Stomach (tissue), 9 donors: ENCODE measurements around the gene RPS15. TPM values are rescaled to one million over a fixed set of nuclear protein-coding genes. Genes with fewer than 3 reads are reported as not detected.

Source experiments
- DNase-seq, 2 donors: peaks; one replicate each; pipeline versions ENCODE4 v3.0.0 to v3.0.0-alpha.2; 2013 to 2019
- H3K27ac ChIP-seq, 5 donors: fragments of 200-600 bp in 4 of 5; sonication (generic) in 4 of 5; one replicate each; pipeline ENCODE4 v1.5.1; 2013 to 2019; ENCODE audit warnings: mild to moderate bottlenecking in 1 of 5, moderate library complexity in 1 of 5
- H3K27me3 ChIP-seq, 3 donors: fragments of 200-600 bp; sonication (generic); one replicate each; pipeline ENCODE4 v1.5.1; 2017 to 2019; ENCODE audit warnings: mixed run types in 1 of 3
- H3K36me3 ChIP-seq, 4 donors: fragments of 200-600 bp; sonication (generic); 1 replicate in 3 of 4; 2 replicates in 1 of 4; pipeline ENCODE4 v1.5.1; 2016 to 2019
- H3K4me1 ChIP-seq, 4 donors: fragments of 200-600 bp; sonication (generic); one replicate each; pipeline ENCODE4 v1.5.1; 2016 to 2019
- H3K4me3 ChIP-seq, 4 donors: fragments of 200-600 bp; sonication (generic) in 3 of 4; one replicate each; pipeline ENCODE4 v1.5.1; 2016 to 2019; ENCODE audit warnings: mild to moderate bottlenecking in 1 of 4
- H3K9me3 ChIP-seq, 4 donors: fragments of 200-600 bp; sonication (generic); one replicate each; pipeline ENCODE4 v1.5.1; 2016 to 2019
- EP300 ChIP-seq: sonication (generic); formaldehyde crosslinking; IDR thresholded peaks from one replicate; pipeline ENCODE4 v1.6.1; 2017; ENCODE audit warnings: antibody characterized with exemption
- POLR2A ChIP-seq, 4 donors: fragments of 450-650 bp; IDR thresholded peaks; one replicate each; pipeline ENCODE4 v1.6.1; 2016; ENCODE audit warnings: antibody characterized with exemption in 4 of 4, control low read depth in 2 of 4, mild to moderate bottlenecking in 1 of 4, moderate library complexity in 1 of 4
- POLR2AphosphoS5 ChIP-seq, 3 donors: sonication (generic); formaldehyde crosslinking; IDR thresholded peaks; one replicate each; pipeline ENCODE4 v1.6.1; 2016; ENCODE audit warnings: antibody characterized with exemption in 3 of 3
- WGBS, 5 donors: extraction: QIAGEN DNeasy Blood & Tissue Kit in 3 of 5; methylation state at CpG; one replicate each; pipeline versions ENCODE4 v1.1.5 to v1.1.7; 2013 to 2018; 5-methylcytosine and 5-hydroxymethylcytosine counted together
- intact Hi-C: fragments of 100-400 bp; cut with DNase I; formaldehyde crosslinking; loops from one replicate; pipeline ENCODE4 v1.15.1; 2023; ENCODE audit warnings: low total_unique reads
- polyA plus RNA-seq, 3 donors: library from polyadenylated mRNA; stranded (reverse); fragments of 200-250 nt; gene quantifications; one replicate each; pipeline ENCODE4 v1.2.3, GENCODE V29; 2013
- total RNA-seq, 5 donors: library from RNA; depleted of rRNA; stranded (reverse); fragments of >200 nt; gene quantifications; one replicate each; pipeline versions ENCODE4 v1.1.0 to v1.2.3, GENCODE V29; 2014 to 2016
- TF ChIP-seq, protein P1 (sequence below), 7 experiments: fragments of 450-650 bp in 4 of 7; fragments of 200-600 bp in 3 of 7; sonication (generic) in 3 of 7; IDR thresholded peaks; one replicate each; pipeline ENCODE4 v1.5.1; 2016 to 2019; ENCODE audit warnings: antibody characterized with exemption in 7 of 7, control low read depth in 2 of 7, mild to moderate bottlenecking in 1 of 7
- donor health status: healthy with polysubstance abuse.
- donor health status: Bipolar disorder and iron deficiency.
- donor health status: healthy.

RPS15 gene
- total and polyA plus RNA-seq, 8 donors = 428 to 4,539 (median 2,187) TPM

DNA sequence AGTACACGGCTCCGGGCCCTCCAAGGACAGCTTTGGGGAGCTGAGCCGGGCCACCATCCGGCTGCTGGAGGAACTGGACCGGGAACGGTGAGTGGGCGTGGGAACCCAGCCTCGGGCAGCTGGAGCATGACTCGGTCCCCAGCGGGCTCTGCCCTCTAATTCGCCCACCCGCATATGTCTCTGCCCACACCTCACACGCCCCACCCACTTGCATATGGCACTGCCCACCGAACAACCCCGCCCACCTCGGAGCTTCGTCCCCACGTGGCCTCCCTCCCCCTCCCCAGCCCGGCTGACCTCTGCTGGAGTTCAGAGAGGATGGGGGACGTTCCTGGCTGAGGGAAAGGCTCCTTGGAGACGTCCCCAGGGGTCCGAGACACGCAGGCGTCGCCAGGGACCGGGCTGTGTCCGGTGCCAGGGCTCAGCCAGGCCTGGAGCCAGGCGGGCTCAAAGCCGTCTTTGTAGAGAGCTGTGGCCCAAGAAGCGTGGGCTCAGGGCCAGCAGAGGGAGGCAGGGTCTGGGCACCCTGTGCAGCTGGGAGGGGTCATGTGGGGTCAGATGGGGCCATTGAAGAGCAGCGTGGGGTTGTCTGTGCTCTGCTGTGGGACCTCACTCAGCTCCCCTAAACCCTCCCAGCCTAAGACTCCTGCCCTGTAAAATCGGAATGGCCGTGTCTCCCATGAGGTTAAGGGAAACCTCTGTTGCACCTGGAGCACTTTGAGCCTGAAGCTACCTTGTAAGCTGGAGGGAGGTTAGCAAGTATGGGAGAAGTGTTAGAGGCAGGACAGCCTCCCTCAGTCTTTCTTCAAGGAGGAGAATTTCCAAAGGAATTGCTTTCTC lies 15.5 kb downstream of the RPS15 start:
- WGBS, 5 donors = 15 to 20% (median 16%) methylated on average over 7 to 33 of the region's 33 CpGs
- no peaks in the 10 kb centered on the region for H3K9me3 ChIP-seq
- H3K4me3 ChIP-seq = no peak overlapping the region
- intact Hi-C loops = no loop called here
- TF ChIP-seq EP300 (no peak), POLR2A (IDR thresholded peaks at IDR 0.05) (no peak)
- H3K27me3 ChIP-seq = peaks cover 51 to 100% (median 93%) of the 10 kb centered on the region in 3 donors
- no peak overlapping the region for H3K27ac ChIP-seq
- DNase-seq = peak in 1 of 2 donors; percentile 75
- H3K36me3 ChIP-seq = no peaks in the 10 kb centered on the region
- H3K4me1 ChIP-seq = peaks cover 18 to 60% (median 47%) of the 10 kb centered on the region in 4 donors

DNA sequence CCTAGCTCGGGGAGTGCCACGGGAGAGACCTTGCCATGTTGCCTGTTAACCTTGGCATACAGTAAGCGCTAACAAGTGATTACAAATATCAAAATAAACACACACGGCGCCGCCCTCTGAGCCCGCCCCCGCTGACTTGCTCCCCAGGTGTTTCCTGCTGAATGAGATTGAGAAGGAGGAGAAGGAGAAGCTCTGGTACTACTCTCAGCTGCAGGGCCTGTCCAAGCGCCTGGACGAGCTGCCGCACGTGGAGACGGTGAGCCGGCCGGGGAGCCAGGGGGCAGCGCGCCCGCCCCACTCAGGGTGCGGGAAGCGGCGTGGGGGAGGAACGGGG lies 16.8 kb downstream of the RPS15 start:
- DNase-seq = peak in 1 of 2 donors; percentile 54
- Histone ChIP-seq H3K4me3 (peak overlapping the region in 2 of 4 donors; percentile 2 to 18), H3K36me3 (peaks cover 0 to 4% (median under 1%) of the 10 kb centered on the region in 4 donors), H3K9me3 (no peaks in the 10 kb centered on the region), H3K27ac (peak overlapping the region in 1 of 5 donors; percentile 55), H3K4me1 (peaks cover 18 to 52% (median 45%) of the 10 kb centered on the region in 4 donors), H3K27me3 (peaks cover 47 to 100% (median 81%) of the 10 kb centered on the region in 3 donors)
- WGBS, 5 donors = 3 to 10% (median 4%) methylated on average over 14 to 22 of the region's 22 CpGs
- intact Hi-C loops = no loop called here
- TF ChIP-seq POLR2A (IDR thresholded peaks at IDR 0.05) (no peak), POLR2AphosphoS5 (IDR thresholded peaks at IDR 0.05) (no peak), EP300 (no peak)
- TF ChIP-seq, protein P1, sequence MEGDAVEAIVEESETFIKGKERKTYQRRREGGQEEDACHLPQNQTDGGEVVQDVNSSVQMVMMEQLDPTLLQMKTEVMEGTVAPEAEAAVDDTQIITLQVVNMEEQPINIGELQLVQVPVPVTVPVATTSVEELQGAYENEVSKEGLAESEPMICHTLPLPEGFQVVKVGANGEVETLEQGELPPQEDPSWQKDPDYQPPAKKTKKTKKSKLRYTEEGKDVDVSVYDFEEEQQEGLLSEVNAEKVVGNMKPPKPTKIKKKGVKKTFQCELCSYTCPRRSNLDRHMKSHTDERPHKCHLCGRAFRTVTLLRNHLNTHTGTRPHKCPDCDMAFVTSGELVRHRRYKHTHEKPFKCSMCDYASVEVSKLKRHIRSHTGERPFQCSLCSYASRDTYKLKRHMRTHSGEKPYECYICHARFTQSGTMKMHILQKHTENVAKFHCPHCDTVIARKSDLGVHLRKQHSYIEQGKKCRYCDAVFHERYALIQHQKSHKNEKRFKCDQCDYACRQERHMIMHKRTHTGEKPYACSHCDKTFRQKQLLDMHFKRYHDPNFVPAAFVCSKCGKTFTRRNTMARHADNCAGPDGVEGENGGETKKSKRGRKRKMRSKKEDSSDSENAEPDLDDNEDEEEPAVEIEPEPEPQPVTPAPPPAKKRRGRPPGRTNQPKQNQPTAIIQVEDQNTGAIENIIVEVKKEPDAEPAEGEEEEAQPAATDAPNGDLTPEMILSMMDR (IDR thresholded peaks at IDR 0.05) = no peak

DNA sequence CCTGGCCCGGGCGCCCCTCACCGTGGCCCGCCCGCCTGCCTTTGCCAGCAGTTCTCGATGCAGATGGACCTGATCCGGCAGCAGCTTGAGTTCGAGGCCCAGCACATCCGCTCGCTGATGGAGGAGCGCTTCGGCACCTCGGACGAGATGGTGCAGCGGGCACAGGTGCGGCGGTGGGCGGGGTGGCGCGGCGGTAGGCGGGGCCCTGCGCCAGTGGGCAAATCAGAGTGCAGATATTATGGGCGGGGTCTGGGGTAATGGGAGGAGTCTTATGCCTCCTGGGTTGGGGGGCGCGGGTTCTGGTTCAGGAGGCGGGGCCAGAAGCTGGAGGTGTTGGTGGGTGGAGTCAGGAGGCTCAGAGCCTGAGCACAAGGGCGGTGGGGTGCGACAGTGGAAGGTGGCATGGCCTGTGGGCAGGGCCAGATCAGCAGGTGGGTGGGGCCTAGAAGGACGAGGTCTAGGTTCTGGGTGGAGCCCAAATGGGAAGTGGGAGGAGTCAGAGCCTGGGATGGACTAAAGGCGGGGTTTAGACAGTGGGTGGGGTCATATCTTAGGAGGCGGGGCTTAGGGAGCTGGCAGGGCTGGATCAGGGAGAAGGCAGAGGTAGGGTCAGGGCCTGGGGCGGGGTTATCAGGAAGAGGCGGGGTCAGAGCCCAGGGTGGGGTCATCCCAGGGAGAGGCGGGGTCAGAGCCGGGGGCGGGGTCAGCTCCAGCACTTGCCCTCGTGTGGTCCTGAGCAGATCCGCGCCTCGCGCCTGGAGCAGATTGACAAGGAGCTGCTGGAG lies 17.3 kb downstream of the RPS15 start:
- H3K27me3 ChIP-seq = peaks cover 41 to 100% (median 75%) of the 10 kb centered on the region in 3 donors
- DNase-seq = peak; percentile 67 to 76
- intact Hi-C loops = no loop called here
- peak overlapping the region in 2 of 4 donors; percentile 2 to 18 for H3K4me3 ChIP-seq
- TF ChIP-seq POLR2AphosphoS5 (IDR thresholded peaks at IDR 0.05) (no peak), POLR2A (IDR thresholded peaks at IDR 0.05) (no peak), EP300 (no peak)
- TF ChIP-seq, protein P1 (IDR thresholded peaks at IDR 0.05) = no peak
- H3K36me3 ChIP-seq = peaks cover 4 to 10% (median 6%) of the 10 kb centered on the region in 4 donors
- H3K4me1 ChIP-seq = peaks cover 18 to 49% (median 43%) of the 10 kb centered on the region in 4 donors
- H3K27ac ChIP-seq = peak overlapping the region in 1 of 5 donors; percentile 55
- 4 to 7% (median 6%) methylated on average over 30 to 42 of the region's 42 CpGs for WGBS, 5 donors
- H3K9me3 ChIP-seq = no peaks in the 10 kb centered on the region

DNA sequence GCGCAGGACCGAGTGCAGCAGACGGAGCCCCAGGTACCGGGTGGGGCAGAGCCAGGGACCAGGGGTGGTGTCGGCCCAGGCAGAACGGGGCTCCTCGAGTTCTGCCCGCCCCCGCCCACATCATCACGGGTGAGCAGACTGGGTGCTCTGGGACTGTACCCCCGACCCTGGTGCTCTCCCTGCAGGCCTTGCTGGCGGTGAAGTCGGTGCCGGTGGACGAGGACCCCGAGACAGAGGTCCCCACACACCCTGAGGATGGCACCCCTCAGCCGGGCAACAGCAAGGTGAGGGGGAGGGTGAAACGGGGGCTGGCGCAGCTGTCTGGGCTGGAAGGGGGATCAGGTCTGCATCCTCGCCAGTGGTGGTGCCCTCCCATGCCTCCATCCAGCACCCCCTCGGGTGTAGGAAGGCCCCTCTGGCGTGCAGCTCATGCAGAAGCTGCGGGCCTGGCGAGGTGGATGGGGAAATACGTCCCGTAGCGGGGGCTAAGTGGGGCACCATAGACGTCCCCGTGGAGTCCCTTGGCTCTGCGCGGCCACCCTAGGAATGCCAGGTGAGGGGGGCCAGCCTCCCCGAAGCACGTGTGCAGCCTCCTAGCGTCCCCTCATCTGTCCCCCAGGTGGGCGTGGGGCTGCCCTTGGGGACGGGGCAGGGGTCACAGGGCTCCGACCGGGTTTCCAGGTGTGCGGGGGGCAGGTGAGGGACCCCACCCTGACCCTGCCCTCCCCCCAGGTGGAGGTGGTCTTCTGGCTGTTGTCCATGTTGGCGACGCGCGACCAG lies 18.1 kb downstream of the RPS15 start:
- H3K4me1 ChIP-seq = peaks cover 18 to 49% (median 43%) of the 10 kb centered on the region in 4 donors
- H3K9me3 ChIP-seq = no peaks in the 10 kb centered on the region
- H3K36me3 ChIP-seq = peaks cover 7 to 18% (median 13%) of the 10 kb centered on the region in 4 donors
- no peak overlapping the region for H3K27ac ChIP-seq
- no peak overlapping the region for H3K4me3 ChIP-seq
- WGBS, 5 donors = 21 to 50% (median 28%) methylated on average over 25 to 43 of the region's 43 CpGs
- peaks cover 33 to 98% (median 67%) of the 10 kb centered on the region in 3 donors for H3K27me3 ChIP-seq
- DNase-seq = no peak
- TF ChIP-seq EP300 = no peak
- TF ChIP-seq POLR2AphosphoS5 (IDR thresholded peaks at IDR 0.05) = no peak
- TF ChIP-seq, protein P1 (IDR thresholded peaks at IDR 0.05) = no peak
- TF ChIP-seq POLR2A (IDR thresholded peaks at IDR 0.05) = no peak
- intact Hi-C loops = no loop called here
